Liver (tissue), 9 donors: Measurements from ENCODE around the gene PIEZO1. TPM values are rescaled to one million over a fixed set of nuclear protein-coding genes. Genes with fewer than 3 reads are reported as not detected.

Experiments
- DNase-seq: peaks from one replicate; pipeline ENCODE4 v3.0.0-alpha.2; 2017; ENCODE audit warnings: low spot score
- H3K27ac ChIP-seq, 2 donors: one replicate each; pipeline ENCODE4 v1.7.0; 2013; ENCODE audit warnings: inconsistent platforms in 2 of 2, low read length in 2 of 2, control low read depth in 1 of 2, low read depth in 1 of 2, mild to moderate bottlenecking in 1 of 2
- H3K27me3 ChIP-seq, 4 donors: one replicate each; pipeline versions ENCODE4 v1.6.1 to v1.7.0; 2013; ENCODE audit warnings: low read length in 3 of 4, inconsistent platforms in 1 of 4, mild to moderate bottlenecking in 1 of 4, moderate library complexity in 1 of 4; ENCODE audit not compliant: control insufficient read depth in 4 of 4, insufficient read depth in 4 of 4
- H3K36me3 ChIP-seq, 4 donors: one replicate each; pipeline versions ENCODE4 v1.6.1 to v1.7.0; 2013; ENCODE audit warnings: low read length in 3 of 4, mild to moderate bottlenecking in 3 of 4, low read depth in 1 of 4, moderate library complexity in 1 of 4; ENCODE audit not compliant: control insufficient read depth in 4 of 4, insufficient read depth in 3 of 4
- H3K4me1 ChIP-seq, 4 donors: one replicate each; pipeline versions ENCODE4 v1.6.1 to v1.7.0; 2013; ENCODE audit warnings: low read length in 3 of 4, mild to moderate bottlenecking in 3 of 4, moderate library complexity in 1 of 4; ENCODE audit not compliant: control insufficient read depth in 4 of 4, insufficient read depth in 4 of 4
- H3K4me3 ChIP-seq, 3 donors: one replicate each; pipeline versions ENCODE4 v1.6.1 to v1.7.0; 2013; ENCODE audit warnings: low read length in 3 of 3, control low read depth in 1 of 3, low read depth in 1 of 3, mild to moderate bottlenecking in 1 of 3
- H3K9ac ChIP-seq, 2 donors: one replicate each; pipeline ENCODE4 v1.7.0; 2013; ENCODE audit warnings: low read length in 2 of 2, mild to moderate bottlenecking in 2 of 2, moderate library complexity in 2 of 2, control low read depth in 1 of 2, low read depth in 1 of 2
- H3K9me3 ChIP-seq, 4 donors: one replicate each; pipeline versions ENCODE4 v1.6.1 to v1.7.0; 2013; ENCODE audit warnings: low read length in 3 of 4; ENCODE audit not compliant: control insufficient read depth in 4 of 4
- ATF3 ChIP-seq: IDR thresholded peaks from 2 replicates; pipeline ENCODE4 v1.6.1; 2016; ENCODE audit warnings: antibody characterized with exemption
- CTCF ChIP-seq: fragments of 150-350 bp; IDR thresholded peaks from 2 replicates; pipeline ENCODE4 v1.5.1; 2017; ENCODE audit warnings: improper control_type of control experiment, low read depth, low read length; ENCODE audit not compliant: missing input control
- EGR1 ChIP-seq, 2 donors: IDR thresholded peaks; 2 replicates each; pipeline ENCODE4 v1.6.1; 2016 to 2018; ENCODE audit warnings: antibody characterized with exemption in 2 of 2, low read depth in 2 of 2
- FOXA1 ChIP-seq: IDR thresholded peaks from 2 replicates; pipeline ENCODE4 v1.6.1; 2016; ENCODE audit warnings: antibody characterized with exemption
- FOXA2 ChIP-seq: IDR thresholded peaks from 2 replicates; pipeline ENCODE4 v1.6.1; 2016; ENCODE audit warnings: antibody characterized with exemption
- GABPA ChIP-seq, 2 donors: IDR thresholded peaks in 1 of 2; conservative IDR thresholded peaks in 1 of 2; 2 replicates each; pipeline ENCODE4 v1.6.1; 2016; ENCODE audit warnings: antibody characterized with exemption in 2 of 2, mild to moderate bottlenecking in 1 of 2, moderate library complexity in 1 of 2
- HNF4A ChIP-seq, 2 donors: conservative IDR thresholded peaks; 2 replicates each; pipeline ENCODE4 v1.6.1; 2016; ENCODE audit warnings: antibody characterized with exemption in 2 of 2, mild to moderate bottlenecking in 2 of 2
- HNF4G ChIP-seq: IDR thresholded peaks from 2 replicates; pipeline ENCODE4 v1.6.1; 2016; ENCODE audit warnings: antibody characterized with exemption
- JUND ChIP-seq, 2 donors: IDR thresholded peaks; 2 replicates each; pipeline ENCODE4 v1.6.1; 2016; ENCODE audit warnings: antibody characterized with exemption in 2 of 2
- MAX ChIP-seq: IDR thresholded peaks from 2 replicates; pipeline ENCODE4 v1.6.1; 2016; ENCODE audit warnings: antibody characterized with exemption
- NR2F2 ChIP-seq: IDR thresholded peaks from 2 replicates; pipeline ENCODE4 v1.6.1; 2016; ENCODE audit warnings: antibody characterized with exemption
- RAD21 ChIP-seq, 2 donors: IDR thresholded peaks; 2 replicates each; pipeline ENCODE4 v1.6.1; 2016; ENCODE audit warnings: antibody characterized with exemption in 2 of 2, mild to moderate bottlenecking in 2 of 2
- REST ChIP-seq: IDR thresholded peaks from 2 replicates; pipeline ENCODE4 v1.6.1; 2016; ENCODE audit warnings: antibody characterized with exemption, mild to moderate bottlenecking
- RXRA ChIP-seq, 2 donors: IDR thresholded peaks; 2 replicates each; pipeline ENCODE4 v1.6.1; 2017 to 2018; ENCODE audit warnings: antibody characterized with exemption in 2 of 2, mild to moderate bottlenecking in 1 of 2
- TAF1 ChIP-seq: conservative IDR thresholded peaks from 2 replicates; pipeline ENCODE4 v1.6.1; 2016; ENCODE audit warnings: antibody characterized with exemption, mild to moderate bottlenecking
- YY1 ChIP-seq: IDR thresholded peaks from 2 replicates; pipeline ENCODE4 v1.6.1; 2016; ENCODE audit warnings: antibody characterized with exemption, mild to moderate bottlenecking
- ZBTB33 ChIP-seq: IDR thresholded peaks from 2 replicates; pipeline ENCODE4 v1.6.1; 2016; ENCODE audit warnings: antibody characterized with exemption
- WGBS: extraction: QIAGEN DNeasy Blood & Tissue Kit; methylation state at CpG from one replicate; pipeline ENCODE4 v1.1.7; 2013; 5-methylcytosine and 5-hydroxymethylcytosine counted together
- polyA plus RNA-seq, 2 donors: library from polyadenylated mRNA; stranded (reverse) in 1 of 2; unstranded in 1 of 2; fragments of 200-250 nt in 1 of 2; fragments of >200 nt in 1 of 2; fragmentation: Nextera tagmentation in 1 of 2; extraction: Ambion mirVana in 1 of 2; gene quantifications; one replicate each; pipeline versions ENCODE4 v1.2.1 to v1.2.3, GENCODE V29; 2013 to 2015
- total RNA-seq, 2 donors: library from RNA; depleted of rRNA; stranded (reverse); fragments of >200 nt; gene quantifications; one replicate each; pipeline ENCODE4 v1.2.3, GENCODE V29; 2014
- donor health status: healthy.
- donor health status: healthy.
- donor health status: healthy.
- donor health status: healthy.
- donor health status: healthy.

Gene PIEZO1
- total and polyA plus RNA-seq, 4 donors: 15.3 to 74.7 (median 59.2) TPM

DNA sequence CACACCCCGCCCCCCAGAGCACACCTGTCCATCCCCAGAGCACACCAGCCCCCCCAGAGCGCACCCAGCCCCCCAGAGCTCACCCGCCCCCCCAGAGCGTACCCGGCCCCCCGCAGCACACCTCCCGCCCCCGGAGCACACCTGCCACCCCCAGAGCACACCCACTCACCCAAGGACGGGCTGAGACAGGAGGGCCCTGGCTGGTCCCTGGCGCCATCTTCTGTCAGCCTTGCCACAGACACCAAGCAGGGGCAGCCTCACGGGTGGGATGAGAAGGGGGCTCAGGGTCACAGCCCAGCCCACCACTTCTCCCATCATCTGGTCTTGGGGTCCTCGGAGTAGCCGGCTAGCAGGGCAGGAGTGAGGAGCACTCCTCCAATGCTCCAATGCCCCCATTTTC lies 31.8 kb downstream of the PIEZO1 start:
- no peaks in the 10 kb centered on the region for H3K27me3 ChIP-seq
- no peaks in the 10 kb centered on the region for H3K9me3 ChIP-seq
- DNase-seq: no peak
- H3K27ac ChIP-seq: no peak overlapping the region
- no peak overlapping the region for H3K4me3 ChIP-seq
- TF ChIP-seq RXRA (IDR thresholded peaks at IDR 0.05) (no peak), FOXA1 (no peak), GABPA (IDR thresholded peaks at IDR 0.05 in 1 of 2, conservative IDR thresholded peaks at IDR 0.05 in 1 of 2) (no peak), YY1 (no peak), EGR1 (IDR thresholded peaks at IDR 0.05; ENCODE audit: low read depth in 2 of 2) (no peak), RAD21 (IDR thresholded peaks at IDR 0.05) (no peak), ATF3 (no peak), MAX (no peak), FOXA2 (no peak), ZBTB33 (no peak), NR2F2 (no peak), HNF4A (conservative IDR thresholded peaks at IDR 0.05) (no peak), REST (no peak), JUND (IDR thresholded peaks at IDR 0.05) (no peak), HNF4G (no peak), TAF1 (no peak), CTCF (no peak)
- H3K36me3 ChIP-seq: peaks cover 0 to 6% (median 1%) of the 10 kb centered on the region in 4 donors
- H3K4me1 ChIP-seq: peaks cover 0 to 1% (median under 1%) of the 10 kb centered on the region in 4 donors
- 93% methylated on average over 13 of the region's 13 CpGs for WGBS
- H3K9ac ChIP-seq: no peak overlapping the region
